Activated naive CD8-positive, alpha-beta T cell treated with anti-CD3 and anti-CD28 coated beads for 36 hours (primary cell): ENCODE measurements around the gene RPUSD3. TPM values are rescaled to one million over a fixed set of nuclear protein-coding genes. Genes with fewer than 3 reads are reported as not detected.

Experiments used
- DNase-seq: peaks from one replicate; pipeline ENCODE4 v3.0.0; 2021
- H3K27ac Mint-ChIP-seq: one replicate; pipeline ENCODE4 v1.8.0; 2022; ENCODE audit warnings: mild to moderate bottlenecking, moderate library complexity, mixed read lengths
- H3K27me3 Mint-ChIP-seq: one replicate; pipeline ENCODE4 v1.8.0; 2022; ENCODE audit warnings: mild to moderate bottlenecking, mixed read lengths
- H3K36me3 Mint-ChIP-seq: one replicate; pipeline ENCODE4 v1.8.0; 2021; ENCODE audit warnings: mild to moderate bottlenecking, mixed read lengths
- H3K4me1 Mint-ChIP-seq: one replicate; pipeline ENCODE4 v1.8.0; 2021; ENCODE audit warnings: mixed read lengths
- H3K4me3 Mint-ChIP-seq: one replicate; pipeline ENCODE4 v1.8.0; 2022; ENCODE audit warnings: mild to moderate bottlenecking, moderate library complexity, mixed read lengths
- H3K9me3 Mint-ChIP-seq: one replicate; pipeline ENCODE4 v1.8.0; 2022; ENCODE audit warnings: mixed read lengths
- total RNA-seq, 2 experiments: library from RNA; stranded (reverse); gene quantifications; one replicate each; pipeline ENCODE4 v1.2.3, GENCODE V29; 2021

RPUSD3 gene
- total RNA-seq, 2 experiments from 2014 or later = 69.2 to 71.2 TPM

- Mint-ChIP-seq H3K36me3 (peaks cover 53% of the 10 kb centered on the region), H3K4me1 (peaks cover 52% of the 10 kb centered on the region), H3K9me3 (no peaks in the 10 kb centered on the region), H3K27me3 (no peaks in the 10 kb centered on the region), H3K27ac (no peak overlapping the region), H3K4me3 (peak overlapping the region; percentile 6)
- DNase-seq = no peak
These were observed 52.7 kb downstream of the RPUSD3 start for GRCh38 chr3:9791127-9791526.

Other genes with a start within 250 kb of the RPUSD3 start
- gene MTMR14, start 194.5 kb downstream of the RPUSD3 start, total RNA-seq = 10 to 100 TPM; 40.5 to 41.0 TPM
- gene CPNE9, start 140.2 kb downstream of the RPUSD3 start, total RNA-seq = not detected
- gene BRPF1, start 112.3 kb downstream of the RPUSD3 start, total RNA-seq = 10 to 100 TPM; 39.4 to 40.1 TPM
- gene OGG1, start 94.1 kb downstream of the RPUSD3 start, total RNA-seq = 10 to 100 TPM; 27.0 to 30.0 TPM
- gene CAMK1, start 74.1 kb downstream of the RPUSD3 start, total RNA-seq = 10 to 100 TPM; 24.8 to 25.7 TPM
- 10 to 100 TPM; 49.5 to 50.8 TPM for gene TADA3, start 51.5 kb downstream of the RPUSD3 start, total RNA-seq
- gene ARPC4, start 50.9 kb downstream of the RPUSD3 start, total RNA-seq = 100 to 1,000 TPM; 251 to 253 TPM
- 10 to 100 TPM; 22.7 to 23.8 TPM for gene TTLL3, start 33.7 kb downstream of the RPUSD3 start, total RNA-seq
- gene CIDEC, start 36.2 kb upstream of the RPUSD3 start, total RNA-seq = under 1 TPM in 1 of 2 experiments, not detected in 1; 0.18 TPM
- 10 to 100 TPM; 49.0 to 49.2 TPM for gene JAGN1, start 46.6 kb upstream of the RPUSD3 start, total RNA-seq
- 1 to 10 TPM; 1.2 to 1.8 TPM for gene IL17RE, start 58.8 kb upstream of the RPUSD3 start, total RNA-seq
- gene IL17RC, start 73.1 kb upstream of the RPUSD3 start, total RNA-seq = under 1 TPM; 0.36 to 0.60 TPM
- gene CRELD1, start 89.8 kb upstream of the RPUSD3 start, total RNA-seq = 1 to 10 TPM; 7.9 to 10.0 TPM
- 1 to 10 TPM; 8.0 to 8.6 TPM for gene PRRT3, start 108.4 kb upstream of the RPUSD3 start, total RNA-seq
- gene EMC3, start 142.8 kb upstream of the RPUSD3 start, total RNA-seq = 10 to 100 TPM; 44.7 to 46.7 TPM
- gene FANCD2, start 182.4 kb upstream of the RPUSD3 start, total RNA-seq = 10 to 100 TPM; 80.9 to 85.1 TPM